Activated gamma-delta T cell (primary cell): ENCODE data around the gene SRGAP1.
"Not testable (repeated sequence)": the region's sequence is repeated elsewhere in the genome, so short reads cannot be mapped to it uniquely, and the experiment has no call there.

Source experiments
- DNase-seq: peaks from one replicate; lab custom pipeline; 2025; lab: John Stamatoyannopoulos, UW

SRGAP1 gene

DNA sequence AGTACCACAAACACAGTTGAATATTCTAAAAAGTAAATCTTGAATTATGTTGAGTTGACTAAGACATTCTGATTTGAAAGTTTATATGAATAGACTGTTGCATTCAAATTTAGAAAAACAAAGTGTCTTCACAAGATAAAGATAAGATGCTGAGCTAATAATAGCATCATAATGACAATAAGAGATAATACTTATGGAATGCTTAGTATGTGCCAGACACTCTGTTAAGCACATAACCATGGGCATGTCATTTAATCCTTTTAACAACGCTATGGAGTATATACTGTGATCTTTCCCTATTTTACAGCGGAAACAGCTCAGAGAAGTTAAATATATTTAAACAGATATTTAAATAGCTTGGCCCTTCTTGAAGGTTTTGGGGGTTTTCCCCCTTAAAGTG is 163.4 kb downstream of the SRGAP1 start:
- DNase-seq, result no peak

DNA sequence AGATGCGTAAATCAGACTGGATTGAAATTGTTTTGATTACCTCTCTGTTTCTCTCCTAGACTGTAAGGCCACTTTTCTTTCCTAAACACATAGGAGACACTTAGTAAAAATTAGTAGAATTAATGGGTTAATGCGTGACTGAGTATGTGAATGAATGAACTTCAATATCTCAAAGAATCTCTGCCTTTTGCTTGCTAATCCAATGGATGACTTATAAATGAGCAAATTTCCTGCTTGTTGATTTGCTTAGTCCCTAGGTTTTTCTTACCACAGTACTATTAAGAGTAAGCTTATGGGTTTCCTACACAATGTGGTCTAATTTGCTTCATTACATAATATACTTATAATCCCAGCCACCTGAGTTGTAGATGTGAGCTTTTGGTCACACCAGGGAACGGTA is 164.1 kb downstream of the SRGAP1 start:
- DNase-seq, result no peak

DNA sequence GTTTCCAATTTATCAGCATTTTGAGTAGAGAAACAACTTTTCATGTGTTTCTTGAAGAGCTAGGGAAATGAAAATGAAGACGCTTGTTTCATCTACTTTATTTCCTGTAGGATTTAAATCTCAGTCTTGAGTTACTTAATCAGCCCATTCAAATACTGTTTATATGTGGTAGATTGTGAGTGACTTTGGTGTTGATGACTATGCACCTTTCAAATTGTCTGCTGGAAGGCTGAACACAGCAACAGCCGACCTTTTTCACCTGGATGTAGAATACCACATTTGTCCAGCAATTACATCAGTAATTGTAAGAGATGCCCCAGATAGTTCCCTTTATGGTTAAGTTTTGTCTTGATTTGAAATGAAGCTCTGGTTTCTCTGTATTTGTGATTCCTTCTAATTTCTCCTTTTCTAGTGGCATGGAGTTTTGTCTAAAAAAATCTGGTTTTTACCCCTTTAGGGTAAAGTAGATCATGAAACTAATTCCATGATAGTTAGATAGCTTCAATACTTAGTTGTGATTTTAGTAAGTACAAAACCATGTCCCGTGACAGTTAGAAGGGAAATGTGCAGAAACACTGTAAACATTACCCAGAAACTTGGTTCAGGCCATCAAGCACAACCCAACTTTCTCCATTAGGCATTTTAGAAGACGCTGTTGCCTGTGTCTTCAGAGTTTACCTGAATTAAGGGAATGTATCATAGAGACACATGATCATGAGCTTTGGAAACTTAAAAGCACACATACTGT is 165.0 kb downstream of the SRGAP1 start:
- no peak for DNase-seq

DNA sequence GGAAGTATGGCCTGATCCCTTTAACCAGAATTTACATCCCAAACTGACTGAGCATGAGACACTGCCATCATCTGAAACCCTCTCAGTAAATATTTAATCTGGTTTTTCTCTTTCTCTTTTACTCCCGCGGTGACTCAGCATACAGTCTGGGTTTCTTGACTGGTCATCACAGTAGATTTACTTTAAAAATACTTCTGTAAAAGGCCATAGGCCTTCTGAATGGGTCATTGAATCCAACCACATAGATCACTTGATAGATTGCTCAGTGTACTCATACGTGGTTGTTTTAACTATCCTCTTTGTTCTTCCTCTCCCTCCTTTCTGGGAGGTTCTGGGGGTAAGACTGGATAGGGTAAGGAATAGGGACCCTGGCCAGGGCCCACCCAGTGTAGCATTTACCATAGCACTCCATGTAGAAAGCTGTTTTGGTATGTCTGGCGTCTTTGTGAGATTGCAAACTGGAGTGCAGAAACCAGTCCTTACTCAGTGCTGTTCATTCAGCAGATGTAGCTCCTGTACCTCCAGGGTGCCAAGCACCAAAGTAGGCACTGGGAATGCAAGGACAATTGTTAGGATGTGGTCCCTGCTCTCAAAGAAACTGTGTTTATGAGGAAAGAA is 165.7 kb downstream of the SRGAP1 start:
- no peak for DNase-seq

DNA sequence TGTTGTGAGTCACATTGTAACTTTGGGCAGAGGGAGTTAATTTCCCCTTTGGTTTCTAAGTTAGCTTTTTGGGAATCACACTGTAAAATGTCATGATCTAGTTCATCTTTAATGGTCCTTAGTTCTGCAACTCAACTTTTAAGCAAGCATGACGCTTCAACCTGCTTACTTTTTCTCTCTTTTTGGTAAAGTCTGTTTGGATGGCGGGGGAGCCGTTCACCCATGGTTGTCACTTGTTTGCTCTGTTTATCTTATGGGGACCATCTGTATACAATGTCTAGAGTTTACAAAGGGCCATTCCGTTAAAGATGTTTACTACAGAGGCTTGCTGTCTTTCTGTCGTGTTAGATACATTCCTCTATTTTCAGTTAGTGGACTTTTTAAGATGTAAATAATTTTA is 172.0 kb downstream of the SRGAP1 start:
- no peak for DNase-seq

DNA sequence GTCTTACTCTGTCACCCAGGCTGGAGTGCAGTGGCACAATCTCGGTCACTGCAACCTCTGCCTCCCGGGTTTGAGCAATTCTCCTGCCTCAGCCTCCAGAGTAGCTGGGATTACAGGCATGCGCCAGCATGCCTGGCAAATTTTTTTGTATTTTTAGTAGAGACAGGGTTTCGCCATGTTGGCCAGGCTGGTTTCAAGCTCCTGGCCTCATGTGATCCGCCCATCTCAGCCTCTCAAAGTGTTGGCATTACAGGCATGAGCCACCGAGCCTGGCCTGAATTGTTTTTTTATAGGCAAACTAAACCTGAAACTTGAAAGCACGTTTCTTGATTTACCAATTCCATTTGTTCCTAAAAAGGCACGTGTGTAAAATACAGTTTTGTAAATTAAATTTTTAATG is 173.6 kb downstream of the SRGAP1 start:
- not testable (repeated sequence) for DNase-seq

DNA sequence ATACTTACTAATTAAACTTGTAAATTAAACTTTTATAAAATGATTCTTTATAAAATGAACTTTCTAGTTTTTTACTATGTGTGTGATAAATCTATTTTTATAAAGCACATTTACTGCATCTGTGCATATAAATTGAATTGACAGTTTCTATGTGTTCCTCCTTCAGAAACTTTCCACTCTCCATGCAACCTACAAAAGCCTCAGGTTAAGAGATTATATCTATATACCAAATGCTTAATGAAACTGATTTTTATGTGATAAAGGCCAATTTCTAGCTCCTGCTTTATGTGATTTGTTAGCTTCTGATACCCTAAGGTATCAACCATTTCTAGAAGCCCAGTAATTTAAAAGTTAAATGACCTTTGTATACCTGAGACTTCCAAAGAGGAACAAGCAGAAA is 174.0 kb downstream of the SRGAP1 start:
- DNase-seq, result no peak

DNA sequence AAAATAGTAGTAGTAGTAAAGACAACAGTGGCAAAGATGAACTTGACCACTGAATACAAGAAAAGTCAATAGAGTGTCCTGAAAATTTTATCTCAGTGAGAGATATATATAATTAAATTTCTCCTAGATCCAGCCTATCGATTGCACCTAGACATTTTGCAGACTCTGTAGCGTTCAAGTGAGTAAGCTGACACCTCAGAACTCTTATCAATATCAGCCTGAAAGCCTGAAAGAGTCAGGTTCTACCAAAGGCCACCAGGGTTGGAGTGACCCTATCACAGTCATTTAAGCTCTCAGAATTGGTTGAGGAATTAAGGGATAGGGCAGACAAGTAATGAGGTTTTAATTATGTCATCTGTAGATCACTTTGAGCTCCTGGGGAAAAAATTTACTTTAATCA is 174.6 kb downstream of the SRGAP1 start:
- no peak for DNase-seq

DNA sequence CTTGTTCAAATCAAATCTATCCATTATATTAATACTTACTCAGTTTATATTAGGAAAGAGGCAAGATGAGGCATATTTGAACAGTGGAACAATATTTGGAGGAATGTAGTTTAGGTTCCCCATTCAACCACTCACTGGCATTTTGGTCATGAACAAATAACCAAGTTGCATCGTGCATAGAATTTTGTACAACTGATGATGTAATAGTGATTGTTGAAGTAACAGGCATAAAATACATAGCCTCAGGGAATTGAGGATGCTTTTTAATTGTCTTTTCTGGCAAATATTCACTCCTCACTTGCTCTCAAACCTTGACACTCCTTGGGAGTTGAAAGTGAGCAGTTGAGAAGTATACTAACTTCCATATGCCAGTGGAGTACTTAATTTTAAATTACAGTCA is 175.2 kb downstream of the SRGAP1 start:
- no peak for DNase-seq

DNA sequence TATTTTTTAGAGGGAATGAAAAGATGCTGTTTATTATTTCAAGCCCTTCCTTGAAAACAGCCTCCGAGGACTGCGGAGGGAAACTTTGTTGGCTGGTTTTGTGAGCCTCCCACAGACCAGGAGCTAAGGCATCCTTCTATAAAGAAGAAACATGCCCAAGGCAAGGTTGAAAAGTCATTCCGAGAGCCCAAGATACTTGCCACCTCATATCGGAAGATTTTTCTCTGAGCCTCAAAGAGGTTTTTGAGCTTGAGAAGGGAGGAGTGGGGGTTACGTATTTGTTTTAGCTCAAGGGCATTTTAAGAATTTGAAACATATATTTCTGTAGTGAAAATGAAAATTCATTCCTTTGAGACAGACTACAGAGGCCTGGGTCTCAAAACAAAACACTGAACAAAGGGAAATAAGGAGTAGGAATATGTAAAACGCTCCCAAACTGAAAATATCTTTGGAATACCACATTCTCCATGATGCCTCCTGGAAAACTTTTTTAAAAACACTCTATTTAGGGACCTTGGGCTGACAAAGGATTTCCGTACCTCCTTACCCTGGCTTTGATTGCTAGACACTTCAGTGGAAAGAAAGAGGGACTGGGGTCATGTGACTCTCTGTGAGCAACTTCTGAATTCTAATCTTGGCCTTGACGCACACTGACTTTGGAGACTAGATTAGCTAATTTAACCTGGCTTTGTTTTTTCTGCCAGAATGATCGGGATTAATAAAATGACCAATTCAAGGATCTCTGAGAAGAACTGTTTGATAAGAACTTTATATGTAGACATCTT is 180.9 kb downstream of the SRGAP1 start:
- DNase-seq, result no peak

DNA sequence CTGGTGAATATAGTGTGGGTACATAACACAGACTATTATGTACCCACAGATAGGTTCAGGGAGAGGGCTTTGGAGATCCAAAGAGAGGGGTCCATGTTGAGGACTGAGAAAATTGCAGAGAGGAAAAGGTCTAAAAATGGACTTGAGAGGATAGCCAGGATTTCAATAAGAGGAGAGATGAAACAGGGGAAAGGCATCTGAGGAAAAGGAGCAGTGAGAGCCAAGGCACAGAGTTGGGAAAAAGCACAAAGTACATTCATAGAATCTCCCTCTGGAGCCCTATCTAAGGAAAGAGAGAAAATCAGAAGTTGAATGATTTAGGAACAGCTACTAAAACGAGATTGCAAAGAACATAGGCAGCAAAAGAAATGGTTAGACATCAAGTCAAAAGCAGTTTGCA is 182.8 kb downstream of the SRGAP1 start:
- DNase-seq, result no peak

DNA sequence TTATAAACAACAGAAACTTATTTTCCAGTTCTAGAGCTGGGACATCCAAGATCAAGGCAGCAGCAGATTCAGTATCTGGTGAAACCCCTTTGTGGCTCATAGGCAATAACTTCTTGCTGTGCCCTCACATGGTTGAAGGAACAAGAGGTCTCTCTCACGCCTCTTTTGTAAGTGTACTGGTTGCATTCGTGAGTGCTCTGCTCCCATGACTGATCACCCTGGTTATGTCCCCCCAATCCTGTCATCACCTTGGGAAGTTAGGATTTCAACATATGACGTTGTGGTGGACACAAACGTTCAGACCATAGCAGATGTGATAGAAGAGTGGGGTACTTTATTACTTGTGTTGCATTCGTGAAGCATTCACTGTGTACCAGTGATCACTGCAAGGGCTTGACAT is 184.0 kb downstream of the SRGAP1 start:
- no peak for DNase-seq

DNA sequence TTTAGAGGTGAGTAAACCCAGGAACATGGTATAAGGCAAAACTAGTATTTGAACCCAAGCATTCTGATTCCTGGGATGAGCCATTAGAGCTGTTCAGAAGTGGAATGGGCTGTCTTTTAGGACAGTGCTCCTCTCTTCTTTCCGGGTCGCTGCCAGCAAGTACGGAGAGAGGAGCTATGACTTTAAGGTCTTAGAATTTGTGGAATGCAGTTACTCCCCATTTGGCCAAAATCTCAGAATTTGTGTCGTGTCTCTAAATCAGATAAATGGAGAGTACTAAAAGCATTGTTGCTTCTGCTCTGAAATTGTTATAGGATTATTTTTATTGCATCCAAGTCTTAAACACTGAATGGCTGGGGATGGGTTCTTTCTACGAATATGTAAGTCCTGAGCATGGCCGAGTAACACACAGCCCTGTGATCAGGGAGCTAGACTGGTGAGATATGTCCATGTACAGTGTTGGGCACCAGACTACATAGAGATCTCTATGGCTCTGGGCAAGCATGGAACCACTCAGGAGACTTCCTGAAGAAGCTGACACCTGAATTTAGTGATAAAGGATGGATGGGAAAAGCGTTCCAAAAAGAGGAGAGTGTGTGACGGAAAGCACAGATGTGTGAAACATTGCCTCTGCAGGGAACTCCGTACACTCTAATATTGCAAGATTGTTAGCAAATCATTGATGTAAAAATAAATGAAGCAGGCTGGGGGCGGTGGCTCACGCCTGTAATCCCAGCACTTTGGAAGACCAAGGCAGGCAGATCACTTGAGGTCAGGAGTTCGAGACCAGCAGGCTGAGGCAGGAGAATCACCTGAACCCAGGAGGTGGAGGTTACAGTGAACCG is 184.7 kb downstream of the SRGAP1 start:
- DNase-seq, result no peak

DNA sequence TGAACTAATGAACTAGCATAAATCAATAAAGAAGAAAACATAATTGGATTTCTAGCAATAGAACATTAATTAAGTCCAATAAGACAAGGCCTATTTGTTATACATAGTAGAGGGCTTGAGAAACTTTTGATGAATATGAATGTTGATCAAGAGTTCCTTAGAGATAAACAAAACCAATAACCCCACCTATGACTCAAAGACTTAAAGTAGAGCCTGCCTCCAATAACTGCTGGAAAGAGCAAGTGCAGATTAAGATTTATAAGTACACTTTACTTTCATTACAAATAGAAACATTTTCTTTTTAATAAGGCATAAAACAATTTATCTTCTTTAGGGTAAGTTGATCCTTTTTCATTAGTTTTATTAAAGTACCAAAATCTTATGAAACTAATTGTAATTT is 185.7 kb downstream of the SRGAP1 start:
- DNase-seq, result no peak

DNA sequence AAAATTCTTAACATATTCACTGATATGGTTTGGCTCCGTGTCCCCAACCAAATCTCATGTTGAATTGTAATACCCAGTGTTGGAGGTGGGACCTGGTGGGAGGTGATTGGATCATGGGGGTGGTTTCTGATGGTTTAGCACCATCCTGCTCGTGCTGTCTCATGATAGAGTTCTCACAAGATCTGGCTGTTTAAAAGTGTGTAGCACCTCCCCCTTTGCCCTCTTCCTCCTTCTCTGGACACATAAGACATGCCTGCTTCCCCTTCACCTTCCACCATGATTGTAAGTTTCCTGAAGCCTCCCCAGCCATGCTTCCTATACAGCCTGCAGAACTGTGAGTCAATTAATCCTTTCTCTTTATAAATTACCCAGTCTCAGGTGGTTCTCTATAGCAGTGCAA is 189.6 kb downstream of the SRGAP1 start:
- not testable (repeated sequence) for DNase-seq

DNA sequence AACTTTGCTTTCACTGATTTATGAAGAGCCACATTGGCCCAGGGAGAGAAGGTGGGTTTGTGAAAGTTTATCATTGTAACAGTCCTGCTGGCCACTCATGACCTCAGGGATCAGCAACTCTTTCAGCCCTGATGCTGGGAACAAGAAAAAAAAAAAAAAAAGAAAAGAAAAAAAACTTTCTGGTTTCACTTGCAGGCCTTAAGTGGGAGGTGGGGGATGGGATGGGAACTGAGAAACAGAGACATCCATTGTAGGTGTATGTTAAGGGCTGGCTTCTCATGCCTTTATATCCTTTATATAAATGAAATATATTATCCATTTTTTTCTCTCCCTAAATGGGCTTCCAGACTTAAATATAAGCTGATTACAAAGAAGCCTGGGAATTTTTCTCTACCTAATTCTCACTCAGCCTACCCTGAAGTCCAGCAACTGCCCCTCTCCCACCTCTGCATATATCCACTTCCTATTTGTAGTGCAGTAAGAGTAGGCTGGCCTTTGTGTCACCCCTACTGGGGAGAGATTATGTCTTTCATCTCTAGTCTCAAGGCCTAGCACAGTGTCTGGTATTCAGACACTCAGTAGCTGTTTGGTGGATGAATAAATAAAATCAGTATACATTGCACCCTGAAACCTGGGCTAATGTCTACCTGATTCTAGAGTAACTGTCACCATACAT is 190.5 kb downstream of the SRGAP1 start:
- no peak for DNase-seq

DNA sequence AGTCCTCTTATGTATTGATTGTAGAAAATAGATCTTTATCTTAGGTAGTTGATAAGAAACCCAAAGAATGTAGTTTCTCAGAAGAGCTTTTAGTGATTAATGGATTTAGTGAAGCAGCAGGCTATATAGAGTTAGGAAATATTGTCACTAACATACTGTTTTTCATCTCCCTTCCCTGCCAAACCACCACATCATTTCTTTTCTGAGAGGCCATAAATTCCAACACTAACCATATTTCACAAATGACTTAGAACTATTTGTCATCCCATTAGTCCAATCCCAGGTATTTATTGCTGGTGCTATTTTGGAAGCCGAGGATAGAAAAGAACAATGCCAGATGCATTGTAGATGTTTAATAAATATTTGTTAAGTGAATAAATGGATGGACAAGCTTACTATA is 191.9 kb downstream of the SRGAP1 start:
- DNase-seq, result no peak

DNA sequence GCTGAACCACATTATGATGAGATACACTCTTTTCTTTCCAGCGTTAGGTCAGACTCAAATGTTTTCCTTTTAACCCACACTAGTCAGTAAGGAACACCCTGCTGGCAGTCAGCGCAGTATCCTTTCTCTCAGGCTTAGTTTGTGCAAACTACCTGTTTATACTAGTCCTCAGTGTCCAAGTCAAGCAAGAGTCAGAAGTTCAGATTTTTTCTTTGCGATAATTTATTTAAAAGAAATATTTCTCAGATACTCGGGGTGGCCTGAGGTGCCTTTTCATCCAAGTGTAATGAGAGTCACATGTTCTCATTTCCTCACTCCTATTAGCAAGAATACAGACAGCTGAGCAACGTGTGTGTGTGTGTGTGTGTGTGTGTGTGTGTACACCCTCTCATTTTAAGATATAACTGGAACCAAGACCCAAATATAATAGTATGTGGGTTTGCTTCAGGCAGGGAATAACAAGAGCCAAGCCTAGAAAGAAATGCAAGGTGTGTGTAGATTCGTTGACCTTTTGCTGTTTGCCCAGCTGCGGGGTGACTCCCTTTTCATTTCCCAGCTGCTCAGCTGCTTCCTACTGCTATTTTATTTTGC is 194.9 kb downstream of the SRGAP1 start:
- DNase-seq, result no peak

DNA sequence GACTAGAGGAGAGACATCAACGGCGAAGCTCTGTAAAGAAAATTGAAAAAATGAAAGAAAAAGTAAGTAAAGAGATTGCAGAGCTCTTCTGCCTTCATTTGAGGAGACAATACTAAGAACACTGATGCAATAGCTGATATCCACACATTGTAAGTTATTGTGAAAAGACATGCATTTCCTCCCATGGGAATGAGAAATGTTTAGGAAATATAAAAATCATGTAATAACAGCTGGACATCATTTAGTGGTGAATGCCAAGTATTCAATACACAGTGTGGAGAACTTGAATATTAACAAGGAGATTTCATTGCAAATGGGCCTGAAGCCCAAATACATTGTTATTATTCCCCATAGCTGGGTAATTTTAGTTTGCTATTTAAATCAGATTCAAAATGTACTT is 198.4 kb downstream of the SRGAP1 start:
- DNase-seq, result no peak

DNA sequence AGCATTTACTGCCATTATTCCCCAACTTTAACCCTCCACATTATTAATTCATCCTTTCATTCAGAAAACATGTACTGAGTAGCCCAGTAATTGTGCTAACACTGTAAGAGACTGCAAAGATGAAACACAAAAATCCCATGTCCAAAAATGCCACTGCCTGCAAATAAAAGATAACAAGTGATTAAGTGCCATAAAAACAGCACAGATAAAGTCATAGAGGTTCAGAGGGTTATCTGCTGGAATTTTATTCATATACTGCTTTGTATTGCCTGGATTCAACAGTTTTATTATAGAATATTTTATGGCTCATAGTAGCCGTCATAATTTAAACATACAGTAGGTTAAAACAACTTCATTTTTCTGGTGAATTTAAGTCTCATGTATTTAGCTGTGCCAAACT is 199.7 kb downstream of the SRGAP1 start:
- no peak for DNase-seq

DNA sequence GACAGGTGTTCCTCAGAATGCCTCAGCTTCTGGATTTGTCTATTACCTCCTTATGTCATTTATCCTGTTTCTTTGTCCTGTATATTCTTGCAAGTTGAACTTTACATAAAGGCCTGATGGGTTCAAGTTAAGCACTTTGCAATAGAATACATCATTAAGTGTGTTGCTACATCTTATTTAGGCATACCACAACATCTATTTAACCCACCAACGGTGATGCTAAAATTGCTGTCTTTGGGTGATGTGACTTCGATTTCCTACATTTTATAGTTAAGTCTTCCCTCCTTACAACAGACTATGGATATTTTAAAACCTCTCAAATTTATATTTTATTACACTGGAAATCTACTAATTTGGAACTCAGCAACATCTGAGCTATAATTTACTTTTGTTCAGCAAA is 206.6 kb downstream of the SRGAP1 start:
- no peak for DNase-seq
